ENCODE measurements around the gene RAE1. TPM values are rescaled to one million over a fixed set of nuclear protein-coding genes. Genes with fewer than 3 reads are reported as not detected.

RAE1 gene
- total RNA-seq, 6 experiments from 2014 or later = 25.1 to 31.4 (median 28.3) TPM

DNA sequence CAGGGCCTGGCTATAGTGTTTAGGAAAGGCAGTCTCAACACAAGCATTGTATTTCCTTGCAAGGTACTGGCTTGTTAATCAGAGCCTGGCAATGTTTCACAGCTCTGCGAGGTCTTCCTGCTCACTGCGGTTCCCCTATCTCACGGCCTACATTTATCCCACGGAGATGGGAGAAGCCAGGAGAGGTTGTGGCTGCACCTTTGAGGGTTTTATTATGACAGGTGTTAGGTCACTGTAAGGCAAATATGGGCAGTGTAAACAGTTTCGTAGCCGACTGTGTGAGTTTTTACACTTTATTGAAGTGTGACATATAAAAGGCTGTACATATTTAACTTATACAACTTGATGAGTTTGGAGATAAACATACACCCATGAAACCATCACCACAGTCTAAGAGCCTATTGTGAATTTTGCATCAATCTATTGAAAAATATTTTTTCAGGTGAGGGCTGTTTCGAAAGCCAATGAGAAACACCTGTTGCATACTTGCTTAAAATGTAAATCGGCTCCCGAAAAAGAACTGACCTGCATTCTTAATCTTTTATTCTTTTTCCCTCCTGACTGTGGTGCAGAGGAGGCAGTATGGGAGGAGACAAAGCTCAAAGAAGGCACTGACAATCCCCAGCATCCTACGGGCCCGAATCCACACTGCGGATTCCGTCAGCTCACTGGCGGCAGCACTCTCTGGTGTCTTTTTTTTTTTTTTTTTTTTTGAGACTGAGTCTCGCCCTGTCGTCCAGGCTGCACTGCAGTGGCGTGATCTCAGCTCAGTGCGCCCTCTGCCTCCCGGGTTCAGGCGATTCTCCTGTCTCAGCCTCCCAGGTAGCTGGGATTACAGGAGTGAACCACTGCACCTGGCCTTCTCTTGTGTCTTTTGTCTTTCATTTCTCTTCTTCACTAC, 32.6 kb downstream of the RAE1 start:
- no peak overlapping the region for H3K27ac Mint-ChIP-seq
- no peaks in the 10 kb centered on the region for H3K36me3 Mint-ChIP-seq (ENCODE audit: low read depth)
- no peaks in the 10 kb centered on the region; the same call in 1 of the 2 replicates for H3K27me3 Mint-ChIP-seq (ENCODE audit: insufficient read depth)
- no peak for DNase-seq
- H3K9me3 Mint-ChIP-seq = no peaks in the 10 kb centered on the region
- TF ChIP-seq, protein P1, sequence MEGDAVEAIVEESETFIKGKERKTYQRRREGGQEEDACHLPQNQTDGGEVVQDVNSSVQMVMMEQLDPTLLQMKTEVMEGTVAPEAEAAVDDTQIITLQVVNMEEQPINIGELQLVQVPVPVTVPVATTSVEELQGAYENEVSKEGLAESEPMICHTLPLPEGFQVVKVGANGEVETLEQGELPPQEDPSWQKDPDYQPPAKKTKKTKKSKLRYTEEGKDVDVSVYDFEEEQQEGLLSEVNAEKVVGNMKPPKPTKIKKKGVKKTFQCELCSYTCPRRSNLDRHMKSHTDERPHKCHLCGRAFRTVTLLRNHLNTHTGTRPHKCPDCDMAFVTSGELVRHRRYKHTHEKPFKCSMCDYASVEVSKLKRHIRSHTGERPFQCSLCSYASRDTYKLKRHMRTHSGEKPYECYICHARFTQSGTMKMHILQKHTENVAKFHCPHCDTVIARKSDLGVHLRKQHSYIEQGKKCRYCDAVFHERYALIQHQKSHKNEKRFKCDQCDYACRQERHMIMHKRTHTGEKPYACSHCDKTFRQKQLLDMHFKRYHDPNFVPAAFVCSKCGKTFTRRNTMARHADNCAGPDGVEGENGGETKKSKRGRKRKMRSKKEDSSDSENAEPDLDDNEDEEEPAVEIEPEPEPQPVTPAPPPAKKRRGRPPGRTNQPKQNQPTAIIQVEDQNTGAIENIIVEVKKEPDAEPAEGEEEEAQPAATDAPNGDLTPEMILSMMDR (IDR thresholded peaks at IDR 0.05) = no peak
- no peak overlapping the region for H3K4me3 Mint-ChIP-seq
- H3K4me1 Mint-ChIP-seq (ENCODE audit: low read depth) = no peaks in the 10 kb centered on the region

- H3K4me3 Mint-ChIP-seq = no peak overlapping the region
- no peaks in the 10 kb centered on the region for H3K4me1 Mint-ChIP-seq (ENCODE audit: low read depth)
- DNase-seq = no peak
- no peaks in the 10 kb centered on the region for H3K9me3 Mint-ChIP-seq
- TF ChIP-seq, protein P1 (IDR thresholded peaks at IDR 0.05) = no peak
- H3K27me3 Mint-ChIP-seq (ENCODE audit: insufficient read depth) = no peaks in the 10 kb centered on the region; the same call in 1 of the 2 replicates
- no peaks in the 10 kb centered on the region for H3K36me3 Mint-ChIP-seq (ENCODE audit: low read depth)
- no peak overlapping the region for H3K27ac Mint-ChIP-seq
These were observed 33.4 kb downstream of the RAE1 start for GRCh38 chr20:57384486-57384885.

- Mint-ChIP-seq H3K4me3 (no peak overlapping the region), H3K27ac (no peak overlapping the region), H3K4me1 (ENCODE audit: low read depth) (no peaks in the 10 kb centered on the region), H3K36me3 (ENCODE audit: low read depth) (no peaks in the 10 kb centered on the region), H3K27me3 (ENCODE audit: insufficient read depth) (no peaks in the 10 kb centered on the region; the same call in 1 of the 2 replicates), H3K9me3 (no peaks in the 10 kb centered on the region)
- TF ChIP-seq, protein P1 (IDR thresholded peaks at IDR 0.05) = no peak
- no peak for DNase-seq
These were observed 34.1 kb downstream of the RAE1 start for GRCh38 chr20:57384953-57385761.

DNA sequence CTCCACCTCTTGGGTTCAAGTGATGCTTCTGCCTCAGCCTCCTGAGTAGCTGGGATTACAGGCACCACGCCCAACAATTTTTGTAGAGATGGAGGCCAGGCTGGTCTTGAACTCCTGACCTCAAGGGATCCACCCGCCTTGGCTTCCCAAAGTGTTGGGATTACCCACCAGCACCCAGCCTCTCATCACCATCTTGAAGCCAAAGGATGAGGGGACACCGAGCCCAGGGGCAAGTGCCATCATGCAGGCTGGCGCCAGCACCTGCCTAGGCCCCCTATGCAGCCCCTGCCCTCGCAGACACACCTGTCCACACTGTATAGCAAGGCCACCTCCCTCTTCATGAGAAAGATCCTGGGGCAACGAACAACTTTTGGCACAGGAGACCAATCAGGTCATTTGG, 34.9 kb downstream of the RAE1 start:
- Mint-ChIP-seq H3K36me3 (ENCODE audit: low read depth) (no peaks in the 10 kb centered on the region), H3K9me3 (no peaks in the 10 kb centered on the region), H3K27ac (no peak overlapping the region), H3K27me3 (ENCODE audit: insufficient read depth) (no peaks in the 10 kb centered on the region; the same call in 1 of the 2 replicates), H3K4me3 (no peak overlapping the region), H3K4me1 (ENCODE audit: low read depth) (no peaks in the 10 kb centered on the region)
- DNase-seq = no peak
- TF ChIP-seq, protein P1 (IDR thresholded peaks at IDR 0.05) = no peak

GRCh38 chr20:57386762-57387161, 35.7 kb downstream of the RAE1 start:
- H3K9me3 Mint-ChIP-seq = no peaks in the 10 kb centered on the region
- no peak overlapping the region for H3K4me3 Mint-ChIP-seq
- H3K27me3 Mint-ChIP-seq (ENCODE audit: insufficient read depth) = no peaks in the 10 kb centered on the region; the same call in 1 of the 2 replicates
- no peak for DNase-seq
- TF ChIP-seq, protein P1 (IDR thresholded peaks at IDR 0.05) = no peak
- no peaks in the 10 kb centered on the region for H3K4me1 Mint-ChIP-seq (ENCODE audit: low read depth)
- no peak overlapping the region for H3K27ac Mint-ChIP-seq
- H3K36me3 Mint-ChIP-seq (ENCODE audit: low read depth) = no peaks in the 10 kb centered on the region

Data from HFFc6 (cell line).